Fibroblast of pulmonary artery (primary cell): ENCODE measurements around the gene UGGT2.
"Not testable (repeated sequence)": the region's sequence is repeated elsewhere in the genome, so short reads cannot be mapped to it uniquely, and the experiment has no call there.

Experiments
- DNase-seq: peaks from one replicate; pipeline ENCODE4 v3.0.0-alpha.2; 2010; ENCODE audit warnings: low read depth
- H3K4me3 ChIP-seq: replicated peaks from 2 replicates; pipeline ENCODE4 v1.5.1; 2011; ENCODE audit warnings: low read depth, mild to moderate bottlenecking, control low read depth, low read length, moderate library complexity
- CTCF ChIP-seq: IDR thresholded peaks from 2 replicates; pipeline ENCODE4 v1.5.1; 2011; ENCODE audit warnings: mild to moderate bottlenecking, control low read depth, low read length, inconsistent platforms; ENCODE audit errors: missing control alignments

UGGT2 gene

GRCh38 chr13:96002322-96003131 is 50.7 kb downstream of the UGGT2 start:
- TF ChIP-seq CTCF, result no peak
- no peak overlapping the region for H3K4me3 ChIP-seq
- DNase-seq, result no peak

DNA sequence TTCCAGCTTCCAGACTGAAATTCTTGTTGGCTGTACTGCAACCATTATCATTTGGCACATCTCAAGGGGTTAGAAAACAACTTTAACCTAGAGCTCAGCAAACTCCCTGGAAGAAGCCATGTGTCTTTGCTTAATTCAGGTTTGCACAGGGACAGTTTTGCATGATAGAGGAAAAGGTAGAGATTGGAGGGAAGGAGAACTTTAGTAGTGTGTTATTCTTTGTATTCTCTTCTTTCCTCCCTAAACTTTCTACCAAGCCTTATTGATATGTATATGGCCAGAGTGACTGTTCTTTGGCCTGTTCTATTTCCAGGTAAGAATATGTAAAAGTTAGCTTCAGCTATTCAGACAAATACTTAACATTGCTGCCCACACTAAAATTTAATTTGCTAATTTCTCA is 53.1 kb downstream of the UGGT2 start:
- H3K4me3 ChIP-seq, result no peak overlapping the region
- TF ChIP-seq CTCF, result no peak
- DNase-seq, result no peak

DNA sequence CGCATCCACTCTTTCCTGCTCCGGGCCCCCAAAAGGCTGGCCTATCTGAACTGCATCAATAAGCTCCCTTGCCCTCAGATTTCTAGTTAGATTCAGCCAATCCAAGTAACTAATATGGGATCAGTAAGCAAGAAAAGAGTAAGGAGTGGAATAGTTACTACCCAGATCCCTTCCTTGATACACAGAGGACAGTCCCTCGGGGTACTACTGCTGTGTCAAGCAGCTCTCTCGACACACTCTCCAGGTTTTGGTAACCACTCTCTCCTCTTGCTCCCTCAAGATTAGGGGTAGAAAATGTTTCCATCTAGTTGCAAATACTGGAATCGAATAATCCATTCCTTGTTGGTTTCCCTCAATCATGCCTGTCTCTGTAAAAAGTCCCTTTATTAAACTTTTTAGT is 65.4 kb downstream of the UGGT2 start:
- no peak overlapping the region for H3K4me3 ChIP-seq
- TF ChIP-seq CTCF, result no peak
- no peak for DNase-seq

DNA sequence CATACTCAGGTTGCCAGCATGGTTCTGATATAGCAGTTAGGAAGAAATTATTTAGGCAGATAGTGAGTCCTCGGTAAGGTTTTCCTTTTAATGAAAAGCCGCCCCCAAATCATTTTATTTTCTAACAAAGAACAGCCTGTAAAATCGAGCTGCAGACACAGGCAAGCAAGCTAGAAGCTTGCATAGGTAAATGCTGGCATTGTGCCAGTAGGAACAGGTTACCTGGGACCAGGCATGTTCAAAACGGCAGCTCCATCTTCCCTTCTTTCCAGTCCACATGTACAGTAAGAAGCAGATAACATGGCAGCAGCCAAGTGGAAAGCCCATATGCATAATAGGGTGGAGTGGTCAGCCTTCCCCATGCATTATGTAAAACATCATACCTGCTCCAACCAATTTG is 71.1 kb downstream of the UGGT2 start:
- DNase-seq, result no peak
- no peak for TF ChIP-seq CTCF
- no peak overlapping the region for H3K4me3 ChIP-seq

DNA sequence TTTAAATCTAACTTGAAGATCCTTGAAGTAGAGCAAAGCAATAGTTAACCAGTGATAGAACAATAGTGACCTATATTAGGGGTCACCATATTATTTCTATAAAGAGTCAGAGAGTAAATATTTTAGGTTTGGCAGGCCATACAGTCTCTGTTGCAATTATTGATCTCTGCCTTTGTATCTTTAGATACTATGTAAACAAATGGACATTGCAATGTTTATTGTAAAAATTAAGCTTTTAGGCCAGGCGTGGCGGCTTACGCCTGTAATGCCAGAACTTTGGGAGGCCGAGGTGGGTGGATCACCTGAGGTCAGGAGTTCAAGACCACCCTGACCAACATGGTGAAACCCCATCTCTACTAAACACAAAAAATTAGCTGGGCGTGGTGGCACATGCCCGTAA is 80.5 kb downstream of the UGGT2 start:
- not testable (repeated sequence) for H3K4me3 ChIP-seq, DNase-seq

DNA sequence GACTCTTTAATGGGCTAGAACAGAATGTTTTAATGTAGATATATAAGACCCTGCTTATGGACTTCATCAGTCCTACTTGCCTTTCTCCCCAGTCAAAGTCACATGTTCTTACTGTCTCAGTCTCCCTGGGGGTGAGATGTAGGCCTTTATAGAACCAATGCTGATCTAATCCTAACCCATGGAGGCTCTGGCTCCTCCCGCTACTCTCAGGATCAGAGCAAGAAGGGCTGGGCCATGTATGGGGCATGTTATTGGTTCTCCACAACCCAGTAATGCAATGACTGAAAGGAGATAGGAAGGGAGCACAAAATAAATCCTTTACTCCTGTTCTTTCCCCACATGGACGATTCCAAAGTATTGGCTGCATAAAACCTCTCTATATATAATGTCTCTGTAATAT is 82.3 kb downstream of the UGGT2 start:
- H3K4me3 ChIP-seq, result no peak overlapping the region
- no peak for TF ChIP-seq CTCF
- DNase-seq, result no peak

- DNase-seq, result no peak
- no peak overlapping the region for H3K4me3 ChIP-seq
- TF ChIP-seq CTCF, result no peak
Measured at GRCh38 chr13:95968906-95969305, 84.3 kb downstream of the UGGT2 start.
